ENCODE measurements around the gene P2RY14. TPM values are rescaled to one million over a fixed set of nuclear protein-coding genes. Genes with fewer than 3 reads are reported as not detected.
A peak's percentile ranks its signal among the peaks of the same experiment; 100 is the strongest.
"Not testable (repeated sequence)": the region's sequence is repeated elsewhere in the genome, so short reads cannot be mapped to it uniquely, and the experiment has no call there.

P2RY14 gene
- polyA plus RNA-seq, 2 donors = 2.1 to 9.2 TPM

DNA sequence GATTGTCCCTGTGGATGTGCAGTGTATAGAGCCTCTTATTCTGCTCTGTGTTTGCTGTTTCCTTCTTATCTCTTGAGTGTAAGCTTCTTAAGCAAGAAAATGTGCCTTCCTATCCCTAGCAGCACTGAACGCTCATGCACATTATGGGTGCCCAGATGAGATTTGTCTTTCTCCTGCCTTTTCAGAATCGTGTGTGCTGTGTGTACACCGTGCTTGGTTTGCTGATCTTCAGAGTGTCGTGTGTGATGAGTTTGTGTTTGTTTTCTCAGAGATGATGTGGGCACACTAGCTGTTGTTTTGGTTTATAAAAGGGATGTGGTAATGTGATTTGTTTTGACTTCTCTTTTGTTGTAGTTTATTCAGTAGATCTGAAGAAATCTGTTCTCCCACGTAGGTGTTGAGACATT lies 95.1 kb downstream of the P2RY14 start:
- H3K4me1 ChIP-seq (ENCODE audit: control insufficient read depth in 2 of 2, insufficient read depth in 2 of 2, low read length in 1 of 2) = no peaks in the 10 kb centered on the region
- H3K27ac ChIP-seq (ENCODE audit: low read depth in 2 of 2, low read length in 1 of 2) = peak overlapping the region in 1 of 2 donors; percentile 20
- WGBS, 2 donors = 60 to 65% methylated on average over 5 of the region's 5 CpGs
- H3K4me3 ChIP-seq (ENCODE audit: low read depth in 1 of 2, low read length in 2 of 2) = no peak overlapping the region
- no peaks in the 10 kb centered on the region for H3K36me3 ChIP-seq (ENCODE audit: control insufficient read depth in 2 of 2, insufficient read depth in 2 of 2, low read length in 1 of 2)
- H3K9me3 ChIP-seq (ENCODE audit: control insufficient read depth in 2 of 2, insufficient read depth in 1 of 2, low read depth in 1 of 2, low read length in 1 of 2) = no peaks in the 10 kb centered on the region
- no peaks in the 10 kb centered on the region for H3K27me3 ChIP-seq (ENCODE audit: control insufficient read depth in 1 of 2, insufficient read depth in 2 of 2, low read length in 2 of 2)

- Histone ChIP-seq H3K4me3 (ENCODE audit: low read depth in 1 of 2, low read length in 2 of 2) (no peak overlapping the region), H3K9me3 (ENCODE audit: control insufficient read depth in 2 of 2, insufficient read depth in 1 of 2, low read depth in 1 of 2, low read length in 1 of 2) (no peaks in the 10 kb centered on the region), H3K4me1 (ENCODE audit: control insufficient read depth in 2 of 2, insufficient read depth in 2 of 2, low read length in 1 of 2) (no peaks in the 10 kb centered on the region), H3K27ac (ENCODE audit: low read depth in 2 of 2, low read length in 1 of 2) (no peak overlapping the region), H3K36me3 (ENCODE audit: control insufficient read depth in 2 of 2, insufficient read depth in 2 of 2, low read length in 1 of 2) (no peaks in the 10 kb centered on the region), H3K27me3 (ENCODE audit: control insufficient read depth in 1 of 2, insufficient read depth in 2 of 2, low read length in 2 of 2) (no peaks in the 10 kb centered on the region)
- WGBS, 2 donors = 75 to 76% methylated on average over 5 of the region's 5 CpGs
These were observed 95.8 kb downstream of the P2RY14 start for GRCh38 chr3:151182349-151183079.

DNA sequence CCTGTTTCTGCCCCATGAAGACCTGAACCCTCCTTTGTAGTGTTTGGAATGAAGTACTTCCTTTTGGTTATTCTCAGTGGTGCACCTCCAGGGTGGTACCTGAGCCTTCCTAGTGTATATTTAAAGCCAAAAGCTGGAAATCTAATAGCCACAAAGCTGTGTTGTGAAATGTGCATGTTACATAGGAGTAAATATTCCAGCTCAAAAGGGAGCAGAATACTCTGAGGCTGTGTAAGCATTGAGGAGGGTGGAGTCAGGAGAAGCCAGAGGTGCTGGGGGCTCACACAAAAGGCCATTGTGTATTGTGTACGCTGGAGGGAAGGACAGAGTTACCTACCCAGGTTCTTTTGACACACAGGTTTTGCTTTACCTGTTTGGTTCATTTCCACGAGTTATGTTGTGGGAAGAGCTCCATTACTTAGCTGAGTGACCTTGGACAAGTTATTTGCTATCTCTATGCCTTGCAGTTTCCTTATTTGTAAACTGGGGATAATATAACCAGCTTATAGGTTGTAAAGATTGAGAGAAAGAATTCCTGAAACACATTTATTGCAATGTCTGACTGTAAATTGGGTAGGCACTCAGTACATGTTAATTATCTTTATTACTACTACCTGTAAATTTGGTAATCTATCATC lies 100.0 kb downstream of the P2RY14 start:
- no peak overlapping the region for H3K27ac ChIP-seq (ENCODE audit: low read depth in 2 of 2, low read length in 1 of 2)
- H3K36me3 ChIP-seq (ENCODE audit: control insufficient read depth in 2 of 2, insufficient read depth in 2 of 2, low read length in 1 of 2) = no peaks in the 10 kb centered on the region
- H3K9me3 ChIP-seq (ENCODE audit: control insufficient read depth in 2 of 2, insufficient read depth in 1 of 2, low read depth in 1 of 2, low read length in 1 of 2) = no peaks in the 10 kb centered on the region
- H3K4me3 ChIP-seq (ENCODE audit: low read depth in 1 of 2, low read length in 2 of 2) = no peak overlapping the region
- H3K4me1 ChIP-seq (ENCODE audit: control insufficient read depth in 2 of 2, insufficient read depth in 2 of 2, low read length in 1 of 2) = no peaks in the 10 kb centered on the region
- WGBS, 2 donors = 70 to 88% methylated on average over 2 of the region's 2 CpGs
- no peaks in the 10 kb centered on the region for H3K27me3 ChIP-seq (ENCODE audit: control insufficient read depth in 1 of 2, insufficient read depth in 2 of 2, low read length in 2 of 2)

- WGBS, 2 donors = 99% methylated on average over 2 of the region's 2 CpGs
- Histone ChIP-seq H3K27me3 (ENCODE audit: control insufficient read depth in 1 of 2, insufficient read depth in 2 of 2, low read length in 2 of 2) (no peaks in the 10 kb centered on the region), H3K27ac (ENCODE audit: low read depth in 2 of 2, low read length in 1 of 2) (no peak overlapping the region), H3K4me3 (ENCODE audit: low read depth in 1 of 2, low read length in 2 of 2) (no peak overlapping the region), H3K4me1 (ENCODE audit: control insufficient read depth in 2 of 2, insufficient read depth in 2 of 2, low read length in 1 of 2) (no peaks in the 10 kb centered on the region), H3K36me3 (ENCODE audit: control insufficient read depth in 2 of 2, insufficient read depth in 2 of 2, low read length in 1 of 2) (no peaks in the 10 kb centered on the region), H3K9me3 (ENCODE audit: control insufficient read depth in 2 of 2, insufficient read depth in 1 of 2, low read depth in 1 of 2, low read length in 1 of 2) (no peaks in the 10 kb centered on the region)
These were observed 102.4 kb downstream of the P2RY14 start for GRCh38 chr3:151175952-151176351.

DNA sequence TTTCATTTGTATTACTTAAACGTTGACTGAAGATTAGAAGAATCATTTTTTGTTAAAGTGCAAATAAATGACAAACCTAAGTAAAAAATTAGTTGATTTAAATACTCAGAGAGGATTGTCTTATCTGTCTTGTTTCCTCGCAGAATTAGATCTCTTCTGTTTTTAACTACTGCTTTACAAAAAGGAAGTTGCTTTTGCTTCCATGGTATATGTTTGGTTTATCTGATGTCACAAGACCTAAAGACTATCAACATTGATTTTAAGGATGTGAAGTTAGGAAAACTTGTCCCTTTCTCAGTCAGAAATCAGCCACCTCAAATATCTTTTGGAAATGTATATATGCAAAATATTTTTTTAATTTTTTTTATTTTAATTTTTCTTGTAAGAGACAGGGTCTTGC lies 104.0 kb downstream of the P2RY14 start:
- no peak overlapping the region for H3K4me3 ChIP-seq (ENCODE audit: low read depth in 1 of 2, low read length in 2 of 2)
- H3K9me3 ChIP-seq (ENCODE audit: control insufficient read depth in 2 of 2, insufficient read depth in 1 of 2, low read depth in 1 of 2, low read length in 1 of 2) = no peaks in the 10 kb centered on the region
- H3K36me3 ChIP-seq (ENCODE audit: control insufficient read depth in 2 of 2, insufficient read depth in 2 of 2, low read length in 1 of 2) = no peaks in the 10 kb centered on the region
- no peaks in the 10 kb centered on the region for H3K4me1 ChIP-seq (ENCODE audit: control insufficient read depth in 2 of 2, insufficient read depth in 2 of 2, low read length in 1 of 2)
- 58 to 62% methylated on average over 2 of the region's 2 CpGs for WGBS, 2 donors
- H3K27me3 ChIP-seq (ENCODE audit: control insufficient read depth in 1 of 2, insufficient read depth in 2 of 2, low read length in 2 of 2) = no peaks in the 10 kb centered on the region
- H3K27ac ChIP-seq (ENCODE audit: low read depth in 2 of 2, low read length in 1 of 2) = no peak overlapping the region

DNA sequence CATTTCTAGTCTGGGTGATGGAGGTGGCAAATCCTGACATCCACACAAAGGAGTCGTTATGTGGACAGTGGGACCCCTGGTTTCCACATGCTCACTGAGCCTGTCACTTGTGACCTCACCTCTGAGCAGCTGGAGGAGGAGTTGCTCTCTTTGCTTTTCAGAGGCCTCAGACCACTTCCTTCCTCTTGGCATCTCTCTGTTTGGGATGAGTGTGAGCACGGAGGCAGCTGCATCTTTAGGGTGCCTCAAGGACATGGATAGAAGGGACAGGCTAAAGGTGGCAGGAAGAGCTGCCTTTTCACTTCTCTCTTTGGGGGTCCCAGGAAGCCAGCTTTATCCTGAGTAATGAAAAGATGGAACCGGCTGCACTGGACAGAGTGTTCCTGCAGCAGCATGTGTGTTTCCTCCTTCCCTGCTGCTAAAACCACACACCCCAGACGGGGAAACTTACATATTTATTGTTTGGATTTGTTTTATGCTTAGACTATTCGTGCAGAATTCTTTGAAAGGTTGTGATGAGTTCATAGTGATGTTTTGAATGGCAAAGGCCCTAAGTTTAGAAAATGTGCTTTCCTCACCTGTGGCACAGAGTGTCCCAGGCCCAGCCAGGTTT lies 107.1 kb downstream of the P2RY14 start:
- H3K36me3 ChIP-seq (ENCODE audit: control insufficient read depth in 2 of 2, insufficient read depth in 2 of 2, low read length in 1 of 2) = no peaks in the 10 kb centered on the region
- no peak overlapping the region for H3K4me3 ChIP-seq (ENCODE audit: low read depth in 1 of 2, low read length in 2 of 2)
- no peaks in the 10 kb centered on the region for H3K4me1 ChIP-seq (ENCODE audit: control insufficient read depth in 2 of 2, insufficient read depth in 2 of 2, low read length in 1 of 2)
- no peak overlapping the region for H3K27ac ChIP-seq (ENCODE audit: low read depth in 2 of 2, low read length in 1 of 2)
- no peaks in the 10 kb centered on the region for H3K9me3 ChIP-seq (ENCODE audit: control insufficient read depth in 2 of 2, insufficient read depth in 1 of 2, low read depth in 1 of 2, low read length in 1 of 2)
- H3K27me3 ChIP-seq (ENCODE audit: control insufficient read depth in 1 of 2, insufficient read depth in 2 of 2, low read length in 2 of 2) = no peaks in the 10 kb centered on the region
- 55 to 58% methylated on average over 5 of the region's 5 CpGs for WGBS, 2 donors

DNA sequence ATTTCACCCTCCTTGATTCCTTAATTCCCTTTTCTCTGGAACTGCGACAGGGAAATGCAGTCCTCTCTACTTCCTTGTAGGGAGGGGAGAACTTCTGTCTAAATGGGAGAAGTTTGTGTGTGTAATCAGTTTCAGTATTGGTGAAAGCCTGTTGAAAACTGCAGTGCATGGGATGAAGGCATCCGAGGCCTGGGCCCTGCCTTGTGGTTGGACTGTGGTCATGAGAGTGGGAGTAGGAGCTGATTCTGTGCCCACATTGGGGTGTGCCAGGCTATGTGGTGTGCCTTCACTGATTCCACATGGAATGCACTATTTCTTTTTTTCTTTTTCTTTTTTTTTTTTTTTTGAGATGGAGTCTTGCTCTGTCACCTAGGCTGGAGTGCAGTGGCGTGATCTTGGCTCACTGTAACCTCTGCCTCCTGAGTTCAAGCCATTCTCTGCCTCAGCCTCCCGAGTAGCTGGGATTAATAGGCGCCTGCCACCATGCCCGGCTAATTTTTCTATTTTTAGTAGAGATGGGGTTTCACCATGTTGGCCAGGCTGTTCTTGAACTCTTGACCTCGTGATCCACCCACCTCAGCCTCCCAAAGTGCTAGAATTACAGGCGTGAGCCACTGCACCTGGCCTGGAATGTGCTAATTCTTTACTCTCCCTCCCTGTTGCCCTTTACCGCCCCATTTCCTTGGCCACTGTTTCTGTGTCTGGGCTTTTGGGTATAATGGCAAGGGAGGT lies 108.2 kb downstream of the P2RY14 start:
- H3K36me3 ChIP-seq (ENCODE audit: control insufficient read depth in 2 of 2, insufficient read depth in 2 of 2, low read length in 1 of 2); H3K4me1 ChIP-seq (ENCODE audit: control insufficient read depth in 2 of 2, insufficient read depth in 2 of 2, low read length in 1 of 2); H3K27me3 ChIP-seq (ENCODE audit: control insufficient read depth in 1 of 2, insufficient read depth in 2 of 2, low read length in 2 of 2); H3K4me3 ChIP-seq (ENCODE audit: low read depth in 1 of 2, low read length in 2 of 2); H3K27ac ChIP-seq (ENCODE audit: low read depth in 2 of 2, low read length in 1 of 2); H3K9me3 ChIP-seq (ENCODE audit: control insufficient read depth in 2 of 2, insufficient read depth in 1 of 2, low read depth in 1 of 2, low read length in 1 of 2): not testable (repeated sequence)
- 75 to 77% methylated on average over 9 of the region's 9 CpGs for WGBS, 2 donors

DNA sequence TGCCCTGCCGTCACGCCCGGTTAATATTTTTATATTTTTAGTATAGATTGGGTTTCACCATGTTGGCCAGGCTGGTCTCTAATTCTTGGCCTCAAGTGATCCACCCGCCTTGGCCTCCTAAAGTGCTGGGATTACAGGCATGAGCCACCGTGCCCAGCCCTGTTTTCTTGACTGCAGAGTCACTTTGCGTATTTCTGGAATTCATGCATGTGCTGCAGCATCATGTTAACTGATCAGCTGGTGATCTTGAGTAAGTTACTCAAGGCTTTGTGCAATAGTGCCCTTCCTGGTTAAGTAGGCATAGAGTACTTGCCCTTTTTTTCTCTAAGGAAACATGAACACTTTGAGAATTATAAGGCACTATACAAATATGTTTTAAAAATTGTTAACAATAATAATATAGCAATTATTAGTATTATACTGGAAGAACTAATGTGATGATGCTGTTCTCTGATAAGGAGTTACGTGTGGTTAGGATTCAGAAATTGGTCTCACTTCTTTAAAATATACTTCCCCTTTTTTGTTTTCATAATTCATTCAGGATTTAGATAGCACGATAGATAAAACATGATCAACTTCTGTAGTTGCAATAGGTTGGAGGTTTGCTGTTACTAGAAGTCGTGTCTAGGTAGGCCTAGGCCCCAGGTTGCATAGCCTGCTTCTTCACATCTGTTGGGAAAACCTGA lies 108.9 kb downstream of the P2RY14 start:
- 83 to 86% methylated on average over 9 of the region's 9 CpGs for WGBS, 2 donors
- Histone ChIP-seq H3K4me3 (ENCODE audit: low read depth in 1 of 2, low read length in 2 of 2) (no peak overlapping the region), H3K4me1 (ENCODE audit: control insufficient read depth in 2 of 2, insufficient read depth in 2 of 2, low read length in 1 of 2) (no peaks in the 10 kb centered on the region), H3K9me3 (ENCODE audit: control insufficient read depth in 2 of 2, insufficient read depth in 1 of 2, low read depth in 1 of 2, low read length in 1 of 2) (no peaks in the 10 kb centered on the region), H3K27ac (ENCODE audit: low read depth in 2 of 2, low read length in 1 of 2) (no peak overlapping the region), H3K36me3 (ENCODE audit: control insufficient read depth in 2 of 2, insufficient read depth in 2 of 2, low read length in 1 of 2) (no peaks in the 10 kb centered on the region), H3K27me3 (ENCODE audit: control insufficient read depth in 1 of 2, insufficient read depth in 2 of 2, low read length in 2 of 2) (no peaks in the 10 kb centered on the region)

All from esophagus (tissue), 2 donors.